ENCODE results near the gene TBX20. TPM values are rescaled to one million over a fixed set of nuclear protein-coding genes. Genes with fewer than 3 reads are reported as not detected.
A peak's percentile ranks its signal among the peaks of the same experiment; 100 is the strongest.

The TBX20 gene
- total RNA-seq: not detected

GRCh38 chr7:35253710-35254495 is at the start of gene TBX20:
Gene TBX20, minus strand, starts transcription at chr7:35254100. Its CDS starts 480 bp downstream, at chr7:35253620.
- peak in 2 of 3 donors; percentile 61 to 63 for DNase-seq (ENCODE audit: low read depth in 2 of 3, low spot score in 2 of 3)

- no peak for DNase-seq (ENCODE audit: low read depth in 2 of 3, low spot score in 2 of 3)
Observed at GRCh38 chr7:35289376-35289775, 35.5 kb upstream of the TBX20 start.

- DNase-seq (ENCODE audit: low read depth in 2 of 3, low spot score in 2 of 3): no peak
Observed at GRCh38 chr7:35286986-35287385, 33.1 kb upstream of the TBX20 start.

GRCh38 chr7:35286422-35286821 is 32.5 kb upstream of the TBX20 start:
- DNase-seq (ENCODE audit: low read depth in 2 of 3, low spot score in 2 of 3): no peak

- DNase-seq (ENCODE audit: low read depth in 2 of 3, low spot score in 2 of 3): no peak
Observed at GRCh38 chr7:35285799-35286198, 31.9 kb upstream of the TBX20 start.

GRCh38 chr7:35280902-35281301 is 27.0 kb upstream of the TBX20 start:
- DNase-seq (ENCODE audit: low read depth in 2 of 3, low spot score in 2 of 3): no peak

GRCh38 chr7:35277359-35277758 is 23.5 kb upstream of the TBX20 start:
- DNase-seq (ENCODE audit: low read depth in 2 of 3, low spot score in 2 of 3): no peak

GRCh38 chr7:35272246-35272645 is 18.3 kb upstream of the TBX20 start:
- DNase-seq (ENCODE audit: low read depth in 2 of 3, low spot score in 2 of 3): no peak

GRCh38 chr7:35268953-35269352 is 15.1 kb upstream of the TBX20 start:
- no peak for DNase-seq (ENCODE audit: low read depth in 2 of 3, low spot score in 2 of 3)

- no peak for DNase-seq (ENCODE audit: low read depth in 2 of 3, low spot score in 2 of 3)
Observed at GRCh38 chr7:35267411-35267810, 13.5 kb upstream of the TBX20 start.

GRCh38 chr7:35263396-35263795 is 9.5 kb upstream of the TBX20 start:
- DNase-seq (ENCODE audit: low read depth in 2 of 3, low spot score in 2 of 3): no peak

GRCh38 chr7:35261476-35262285 is 7.8 kb upstream of the TBX20 start:
- DNase-seq (ENCODE audit: low read depth in 2 of 3, low spot score in 2 of 3): peak in 1 of 3 donors; percentile 28

- peak in 1 of 3 donors; percentile 14 for DNase-seq (ENCODE audit: low read depth in 2 of 3, low spot score in 2 of 3)
Observed at GRCh38 chr7:35261041-35261440, 7.1 kb upstream of the TBX20 start.

GRCh38 chr7:35260246-35260645 is 6.3 kb upstream of the TBX20 start:
- DNase-seq (ENCODE audit: low read depth in 2 of 3, low spot score in 2 of 3): peak in 1 of 3 donors; percentile 5

- peak in 1 of 3 donors; percentile 40 for DNase-seq (ENCODE audit: low read depth in 2 of 3, low spot score in 2 of 3)
Observed at GRCh38 chr7:35259523-35259908, 5.6 kb upstream of the TBX20 start.

GRCh38 chr7:35258868-35259522 is 5.1 kb upstream of the TBX20 start:
- DNase-seq (ENCODE audit: low read depth in 2 of 3, low spot score in 2 of 3): peak in 1 of 3 donors; percentile 19

- peak in 1 of 3 donors; percentile 11 for DNase-seq (ENCODE audit: low read depth in 2 of 3, low spot score in 2 of 3)
Observed at GRCh38 chr7:35258125-35258867, 4.4 kb upstream of the TBX20 start.

- peak in 1 of 3 donors; percentile 41 for DNase-seq (ENCODE audit: low read depth in 2 of 3, low spot score in 2 of 3)
Observed at GRCh38 chr7:35257251-35258124, 3.6 kb upstream of the TBX20 start.

Data from hematopoietic multipotent progenitor cell (in vitro differentiated cells).